ENCODE measurements around the gene CACNA2D4. TPM values are rescaled to one million over a fixed set of nuclear protein-coding genes. Genes with fewer than 3 reads are reported as not detected.
A peak's percentile ranks its signal among the peaks of the same experiment; 100 is the strongest.

The CACNA2D4 gene
- total and polyA plus RNA-seq, 2 of the 13 experiments (the other 11 are each of a cell fraction or from before 2014, with no cell fraction given): 14.2 to 136 TPM

GRCh38 chr12:1815814-1816729 lies 102.4 kb downstream of the CACNA2D4 start:
- in situ Hi-C loops (cut with HindIII; ENCODE audit: extremely low pct_ligation_motif_present, low pct_unique_long_range_greater_than_20kb): no loop called here
- POLR2A ChIA-PET: interaction anchor here (1.2 to 1.3 kb wide), 2 partner anchors 124 to 125 kb away, joined by 3 read pairs; partner anchors contain the start of gene ADIPOR2
- peak overlapping the region; percentile 35 to 54 (median 42); a peak in 4 of 6 replicates for H3K4me3 ChIP-seq (replicated peaks in 1 of 3; ENCODE audit: insufficient read depth in 1 of 3, low read depth in 2 of 3, low read length in 3 of 3)
- 8% methylated on average over 20 of the region's 21 CpGs for WGBS (ENCODE audit: low lambda C conversion rate)
- H3K9ac ChIP-seq (ENCODE audit: insufficient read depth, low read depth, low read length): peak overlapping the region; percentile 38
- no peaks in the 10 kb centered on the region for H3K36me3 ChIP-seq (replicated peaks in 1 of 2; ENCODE audit: control insufficient read depth in 1 of 2, insufficient read depth in 2 of 2, low read length in 2 of 2)
- H3K79me2 ChIP-seq (ENCODE audit: insufficient read depth, low read length): no peaks in the 10 kb centered on the region
- CTCF ChIA-PET (ENCODE audit: low intra/inter-chr PET ratio, low total read pairs): no interaction called here
- H2AFZ ChIP-seq (ENCODE audit: low read length): no peak overlapping the region
- H3K4me2 ChIP-seq (ENCODE audit: low read depth, low read length): peak overlapping the region; percentile 85
- H3K9me3 ChIP-seq (ENCODE audit: low read length): no peaks in the 10 kb centered on the region
- H3K27me3 ChIP-seq (ENCODE audit: control insufficient read depth in 1 of 2, insufficient read depth in 2 of 2, low read length in 2 of 2): peaks cover 2 to 18% of the 10 kb centered on the region in 2 experiments; a peak in 3 of 5 replicates
- peak; percentile 36 for ATAC-seq
- BruUV-seq (replicated peaks): no TSS peak
- H4K20me1 ChIP-seq (ENCODE audit: insufficient read depth, low read length): no peaks in the 10 kb centered on the region
- DNase-seq (ENCODE audit: low spot score): peak; percentile 48
- H3K4me1 ChIP-seq (ENCODE audit: insufficient read depth, low read length): peaks cover 75% of the 10 kb centered on the region
- intact Hi-C loops (cut with micrococcal nuclease; ENCODE audit: unreplicated experiment): no loop called here
- FAIRE-seq: peak; percentile 54
- peak overlapping the region; percentile 73 for H3K27ac ChIP-seq (ENCODE audit: extremely low read length, insufficient read depth, low read length)
- TF ChIP-seq ATF4 (CRISPR knock-in tag; IDR thresholded peaks at IDR 0.05) (peak in 1 of 2 experiments; percentile 86; a peak in 2 of 4 replicates), ZNF687 (CRISPR knock-in tag; IDR thresholded peaks at IDR 0.05) (peak; percentile 79), ZNF543 (CRISPR knock-in tag; IDR thresholded peaks at IDR 0.05) (0 out of 2 replicates have a peak, but pooled peaks have one; percentile 57), MLXIP (CRISPR knock-in tag; IDR thresholded peaks at IDR 0.05; ENCODE audit: borderline replicate concordance) (no peak), TFAP4 (IDR thresholded peaks at IDR 0.05; ENCODE audit: borderline replicate concordance, low read depth) (peak; percentile 81; the same call in 1 of the 2 replicates), PAXIP1 (CRISPR knock-in tag; conservative IDR thresholded peaks at IDR 0.05) (peak; percentile 88), ESRRA (CRISPR knock-in tag; IDR thresholded peaks at IDR 0.05; ENCODE audit: low read depth) (peak; percentile 90)
